ENCODE results near the gene ULK1.

The ULK1 gene

GRCh38 chr12:131905081-131905629 lies 10.7 kb downstream of the ULK1 start:
- in situ Hi-C loops (cut with HindIII; ENCODE audit: low sequenced_read_pairs) = no loop called here
- no peak for TF ChIP-seq CTCF (IDR thresholded peaks at IDR 0.05; ENCODE audit: low read depth, low read length, missing control alignments)
- H3K4me3 ChIP-seq (ENCODE audit: low read depth, low read length) = no peak overlapping the region
- no peak for DNase-seq (ENCODE audit: low read depth)

- in situ Hi-C loops (cut with HindIII; ENCODE audit: low sequenced_read_pairs) = no loop called here
- no peak overlapping the region for H3K4me3 ChIP-seq (ENCODE audit: low read depth, low read length)
- DNase-seq (ENCODE audit: low read depth) = no peak
- no peak for TF ChIP-seq CTCF (IDR thresholded peaks at IDR 0.05; ENCODE audit: low read depth, low read length, missing control alignments)
Observed at GRCh38 chr12:131905630-131906091, 11.2 kb downstream of the ULK1 start.

GRCh38 chr12:131907379-131908091 lies 13.1 kb downstream of the ULK1 start:
- H3K4me3 ChIP-seq (ENCODE audit: low read depth, low read length) = no peak overlapping the region
- TF ChIP-seq CTCF (IDR thresholded peaks at IDR 0.05; ENCODE audit: low read depth, low read length, missing control alignments) = no peak
- in situ Hi-C loops (cut with HindIII; ENCODE audit: low sequenced_read_pairs) = no loop called here
- no peak for DNase-seq (ENCODE audit: low read depth)

GRCh38 chr12:131908092-131909080 lies 14.0 kb downstream of the ULK1 start:
- no peak overlapping the region for H3K4me3 ChIP-seq (ENCODE audit: low read depth, low read length)
- DNase-seq (ENCODE audit: low read depth) = no peak
- in situ Hi-C loops (cut with HindIII; ENCODE audit: low sequenced_read_pairs) = no loop called here
- no peak for TF ChIP-seq CTCF (IDR thresholded peaks at IDR 0.05; ENCODE audit: low read depth, low read length, missing control alignments)

- in situ Hi-C loops (cut with HindIII; ENCODE audit: low sequenced_read_pairs) = no loop called here
- H3K4me3 ChIP-seq (ENCODE audit: low read depth, low read length) = no peak overlapping the region
- no peak for DNase-seq (ENCODE audit: low read depth)
- TF ChIP-seq CTCF (IDR thresholded peaks at IDR 0.05; ENCODE audit: low read depth, low read length, missing control alignments) = no peak
Observed at GRCh38 chr12:131909081-131909751, 14.8 kb downstream of the ULK1 start.

GRCh38 chr12:131909752-131910219 lies 15.4 kb downstream of the ULK1 start:
- no peak for DNase-seq (ENCODE audit: low read depth)
- no peak for TF ChIP-seq CTCF (IDR thresholded peaks at IDR 0.05; ENCODE audit: low read depth, low read length, missing control alignments)
- no peak overlapping the region for H3K4me3 ChIP-seq (ENCODE audit: low read depth, low read length)
- in situ Hi-C loops (cut with HindIII; ENCODE audit: low sequenced_read_pairs) = no loop called here
